ENCODE data around the gene OGDH. TPM values are rescaled to one million over a fixed set of nuclear protein-coding genes. Genes with fewer than 3 reads are reported as not detected.

Gene OGDH
- total and polyA plus RNA-seq, 2 of the 13 experiments (the other 11 are each of a cell fraction or from before 2014, with no cell fraction given) = 17.4 to 25.4 TPM

DNA sequence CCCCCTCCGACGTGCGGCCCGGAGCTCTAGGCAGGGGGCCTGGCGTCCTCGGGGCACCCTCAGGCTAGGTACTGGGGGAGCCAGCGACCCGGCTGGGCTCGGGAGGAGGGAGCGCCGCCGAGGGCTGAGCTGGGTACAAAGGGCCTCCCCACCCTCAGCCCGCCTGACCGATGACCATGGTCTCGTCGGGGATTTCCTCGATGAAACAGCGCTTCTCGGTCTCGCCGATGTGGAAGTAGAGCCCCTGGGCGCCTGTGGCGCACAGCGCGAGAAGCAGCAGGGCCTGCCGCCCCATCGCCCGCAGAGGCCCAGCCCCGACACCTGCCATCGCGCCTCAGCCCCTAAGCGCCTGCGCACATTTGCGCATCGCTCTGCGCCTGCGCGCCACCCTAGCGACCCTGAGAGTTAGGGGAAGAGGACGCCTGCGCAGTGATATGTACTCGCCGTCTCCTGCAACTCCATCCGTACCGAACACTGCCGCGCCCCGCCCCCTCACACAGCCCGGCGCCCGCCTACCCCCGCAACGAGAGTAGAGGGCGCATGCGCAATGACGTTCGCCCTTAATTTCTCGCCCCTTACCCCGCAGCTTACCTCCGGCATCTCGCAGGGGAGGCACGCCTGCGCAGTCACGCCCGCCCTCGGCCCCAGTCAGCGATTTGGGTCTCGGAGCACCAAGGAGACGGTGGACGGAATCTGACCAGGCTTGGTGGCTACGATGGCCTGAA is 24.4 kb upstream of the OGDH start, which contains the start of gene TMED4 (continued):
- TF ChIP-seq, protein P1, sequence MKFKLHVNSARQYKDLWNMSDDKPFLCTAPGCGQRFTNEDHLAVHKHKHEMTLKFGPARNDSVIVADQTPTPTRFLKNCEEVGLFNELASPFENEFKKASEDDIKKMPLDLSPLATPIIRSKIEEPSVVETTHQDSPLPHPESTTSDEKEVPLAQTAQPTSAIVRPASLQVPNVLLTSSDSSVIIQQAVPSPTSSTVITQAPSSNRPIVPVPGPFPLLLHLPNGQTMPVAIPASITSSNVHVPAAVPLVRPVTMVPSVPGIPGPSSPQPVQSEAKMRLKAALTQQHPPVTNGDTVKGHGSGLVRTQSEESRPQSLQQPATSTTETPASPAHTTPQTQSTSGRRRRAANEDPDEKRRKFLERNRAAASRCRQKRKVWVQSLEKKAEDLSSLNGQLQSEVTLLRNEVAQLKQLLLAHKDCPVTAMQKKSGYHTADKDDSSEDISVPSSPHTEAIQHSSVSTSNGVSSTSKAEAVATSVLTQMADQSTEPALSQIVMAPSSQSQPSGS (CRISPR knock-in tag; IDR thresholded peaks at IDR 0.05) = peak; percentile 28; the same call in 1 of the 2 replicates
- no peak; the same call in 1 of the 2 replicates for TF ChIP-seq ZNF256 (CRISPR knock-in tag; conservative IDR thresholded peaks at IDR 0.05)
- TF ChIP-seq ZKSCAN5 (CRISPR knock-in tag; IDR thresholded peaks at IDR 0.05) = no peak
- TF ChIP-seq, protein P2, sequence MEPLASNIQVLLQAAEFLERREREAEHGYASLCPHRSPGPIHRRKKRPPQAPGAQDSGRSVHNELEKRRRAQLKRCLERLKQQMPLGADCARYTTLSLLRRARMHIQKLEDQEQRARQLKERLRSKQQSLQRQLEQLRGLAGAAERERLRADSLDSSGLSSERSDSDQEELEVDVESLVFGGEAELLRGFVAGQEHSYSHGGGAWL (CRISPR knock-in tag; IDR thresholded peaks at IDR 0.05) = peak; percentile 72; the same call in 1 of the 2 replicates
- peak; percentile 87 for TF ChIP-seq TBX2 (CRISPR knock-in tag; IDR thresholded peaks at IDR 0.05; ENCODE audit: borderline replicate concordance)
- peak; percentile 82 for TF ChIP-seq ZMAT3 (CRISPR knock-in tag; conservative IDR thresholded peaks at IDR 0.05)
- TF ChIP-seq BORCS8-MEF2B (CRISPR knock-in tag; IDR thresholded peaks at IDR 0.05) = peak; percentile 30; the same call in 1 of the 2 replicates
- TF ChIP-seq GATAD1 (CRISPR knock-in tag; IDR thresholded peaks at IDR 0.05) = peak; percentile 86
- TF ChIP-seq, protein P3, sequence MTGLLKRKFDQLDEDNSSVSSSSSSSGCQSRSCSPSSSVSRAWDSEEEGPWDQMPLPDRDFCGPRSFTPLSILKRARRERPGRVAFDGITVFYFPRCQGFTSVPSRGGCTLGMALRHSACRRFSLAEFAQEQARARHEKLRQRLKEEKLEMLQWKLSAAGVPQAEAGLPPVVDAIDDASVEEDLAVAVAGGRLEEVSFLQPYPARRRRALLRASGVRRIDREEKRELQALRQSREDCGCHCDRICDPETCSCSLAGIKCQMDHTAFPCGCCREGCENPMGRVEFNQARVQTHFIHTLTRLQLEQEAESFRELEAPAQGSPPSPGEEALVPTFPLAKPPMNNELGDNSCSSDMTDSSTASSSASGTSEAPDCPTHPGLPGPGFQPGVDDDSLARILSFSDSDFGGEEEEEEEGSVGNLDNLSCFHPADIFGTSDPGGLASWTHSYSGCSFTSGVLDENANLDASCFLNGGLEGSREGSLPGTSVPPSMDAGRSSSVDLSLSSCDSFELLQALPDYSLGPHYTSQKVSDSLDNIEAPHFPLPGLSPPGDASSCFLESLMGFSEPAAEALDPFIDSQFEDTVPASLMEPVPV (CRISPR knock-in tag; IDR thresholded peaks at IDR 0.05) = peak; percentile 53
- TF ChIP-seq NFE2 (CRISPR knock-in tag; IDR thresholded peaks at IDR 0.05) = no peak
- TF ChIP-seq BRCA1 (CRISPR knock-in tag; IDR thresholded peaks at IDR 0.05) = peak; percentile 75; the same call in 1 of the 2 replicates
- TF ChIP-seq ZNF264 (CRISPR knock-in tag; IDR thresholded peaks at IDR 0.05) = 0 out of 2 replicates have a peak, but pooled peaks have one; percentile 42
- TF ChIP-seq CEBPG (CRISPR knock-in tag; IDR thresholded peaks at IDR 0.05) = peak; percentile 9; the same call in 1 of the 2 replicates
- TF ChIP-seq ZBTB3 (CRISPR knock-in tag; IDR thresholded peaks at IDR 0.05; ENCODE audit: borderline replicate concordance, low read depth) = no peak
- 0 out of 2 replicates have a peak, but pooled peaks have one; percentile 29 for TF ChIP-seq ZNF337 (CRISPR knock-in tag; IDR thresholded peaks at IDR 0.05; ENCODE audit: borderline replicate concordance, low read depth)
- TF ChIP-seq KLF9 (CRISPR knock-in tag; IDR thresholded peaks at IDR 0.05; ENCODE audit: low read depth) = 0 out of 2 replicates have a peak, but pooled peaks have one; percentile 43
- no peak for TF ChIP-seq SRSF9 (IDR thresholded peaks at IDR 0.05; ENCODE audit: borderline replicate concordance, insufficient read depth, low read depth, low read length, poor library complexity, severe bottlenecking)
- TF ChIP-seq ZNF510 (CRISPR knock-in tag; IDR thresholded peaks at IDR 0.05; ENCODE audit: low read depth) = peak; percentile 17; the same call in 1 of the 2 replicates
- TF ChIP-seq ZNF572 (CRISPR knock-in tag; IDR thresholded peaks at IDR 0.05) = peak; percentile 64; the same call in 1 of the 2 replicates
- TF ChIP-seq MED13 (CRISPR knock-in tag; IDR thresholded peaks at IDR 0.05) = 0 out of 2 replicates have a peak, but pooled peaks have one; percentile 1
- TF ChIP-seq, protein P4, sequence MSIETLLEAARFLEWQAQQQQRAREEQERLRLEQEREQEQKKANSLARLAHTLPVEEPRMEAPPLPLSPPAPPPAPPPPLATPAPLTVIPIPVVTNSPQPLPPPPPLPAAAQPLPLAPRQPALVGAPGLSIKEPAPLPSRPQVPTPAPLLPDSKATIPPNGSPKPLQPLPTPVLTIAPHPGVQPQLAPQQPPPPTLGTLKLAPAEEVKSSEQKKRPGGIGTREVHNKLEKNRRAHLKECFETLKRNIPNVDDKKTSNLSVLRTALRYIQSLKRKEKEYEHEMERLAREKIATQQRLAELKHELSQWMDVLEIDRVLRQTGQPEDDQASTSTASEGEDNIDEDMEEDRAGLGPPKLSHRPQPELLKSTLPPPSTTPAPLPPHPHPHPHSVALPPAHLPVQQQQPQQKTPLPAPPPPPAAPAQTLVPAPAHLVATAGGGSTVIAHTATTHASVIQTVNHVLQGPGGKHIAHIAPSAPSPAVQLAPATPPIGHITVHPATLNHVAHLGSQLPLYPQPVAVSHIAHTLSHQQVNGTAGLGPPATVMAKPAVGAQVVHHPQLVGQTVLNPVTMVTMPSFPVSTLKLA (IDR thresholded peaks at IDR 0.05) = peak; percentile 46
- TF ChIP-seq TGIF2 (CRISPR knock-in tag; IDR thresholded peaks at IDR 0.05) = no peak
- TF ChIP-seq HNRNPL (IDR thresholded peaks at IDR 0.05; ENCODE audit: low read depth, low read length) = 0 out of 2 replicates have a peak, but pooled peaks have one; percentile 30
